MM.1S (cell line): ENCODE measurements around the gene ANXA2.
A peak's percentile ranks its signal among the peaks of the same experiment; 100 is the strongest.

ENCODE experiments used
- DNase-seq: peaks from one replicate; pipeline ENCODE4 v3.0.0-alpha.2; 2015
- H2AFZ ChIP-seq: fragments of 300-600 bp; sonication (generic); 2 replicates; pipeline ENCODE4 v1.6.0; 2016; ENCODE audit warnings: antibody characterized with exemption, low read length
- H3F3A ChIP-seq: fragments of 300-600 bp; sonication (generic); 2 replicates; pipeline ENCODE4 v1.6.1; 2016; ENCODE audit warnings: mild to moderate bottlenecking, antibody characterized with exemption, low read length, moderate library complexity, mixed read lengths; ENCODE audit not compliant: insufficient read depth
- H3K27ac ChIP-seq: fragments of 300-600 bp; sonication (generic); 2 replicates; pipeline ENCODE4 v1.5.1; 2016; ENCODE audit warnings: mild to moderate bottlenecking, low read length
- H3K27me3 ChIP-seq: fragments of 300-600 bp; sonication (generic); replicated peaks from 2 replicates; pipeline ENCODE4 v1.6.0; 2016; ENCODE audit warnings: low read length; ENCODE audit not compliant: insufficient read depth
- H3K36me3 ChIP-seq: fragments of 300-600 bp; sonication (generic); replicated peaks from 2 replicates; pipeline ENCODE4 v1.6.1; 2016; ENCODE audit warnings: mild to moderate bottlenecking, low read length, mixed read lengths; ENCODE audit not compliant: insufficient read depth
- H3K4me1 ChIP-seq: fragments of 300-600 bp; sonication (generic); 2 replicates; pipeline ENCODE4 v1.6.1; 2016; ENCODE audit warnings: low read length, mixed read lengths
- H3K4me2 ChIP-seq: fragments of 300-600 bp; sonication (generic); 2 replicates; pipeline ENCODE4 v1.6.0; 2016; ENCODE audit warnings: low read depth, low read length
- H3K4me3 ChIP-seq: fragments of 300-600 bp; sonication (generic); 2 replicates; pipeline ENCODE4 v1.5.1; 2016; ENCODE audit warnings: low read length, mixed read lengths
- H3K79me2 ChIP-seq: fragments of 300-600 bp; sonication (generic); 2 replicates; pipeline ENCODE4 v1.6.1; 2016; ENCODE audit warnings: mixed run types, low read length, mixed read lengths
- H3K9ac ChIP-seq: fragments of 300-600 bp; sonication (generic); 2 replicates; pipeline ENCODE4 v1.6.1; 2016; ENCODE audit warnings: low read length, mixed read lengths
- H3K9me2 ChIP-seq: fragments of 300-600 bp; sonication (generic); replicated peaks from 2 replicates; pipeline ENCODE4 v1.6.1; 2016; ENCODE audit warnings: mild to moderate bottlenecking, low read length, mixed read lengths; ENCODE audit not compliant: insufficient read depth
- H3K9me3 ChIP-seq: fragments of 300-600 bp; sonication (generic); replicated peaks from 2 replicates; pipeline ENCODE4 v1.6.1; 2016; ENCODE audit warnings: mild to moderate bottlenecking, low read length, mixed read lengths; ENCODE audit not compliant: insufficient read depth
- H4K20me1 ChIP-seq: fragments of 300-600 bp; sonication (generic); 2 replicates; pipeline ENCODE4 v1.6.1; 2016; ENCODE audit warnings: mild to moderate bottlenecking, low read length, moderate library complexity, mixed read lengths; ENCODE audit not compliant: insufficient read depth
- EZH2 ChIP-seq: fragments of 300-600 bp; sonication (generic); optimal IDR thresholded peaks from 2 replicates; pipeline ENCODE3; 2017; ENCODE audit warnings: low read depth, mild to moderate bottlenecking, antibody characterized with exemption, low read length, mixed read lengths
- EZH2phosphoT487 ChIP-seq: fragments of 300-600 bp; sonication (generic); IDR thresholded peaks from 2 replicates; pipeline ENCODE4 v1.6.1; 2018; ENCODE audit warnings: antibody characterized with exemption, low read length
- TF ChIP-seq, protein P1 (sequence below): fragments of 300-600 bp; sonication (generic); IDR thresholded peaks from 2 replicates; pipeline ENCODE4 v1.5.1; 2016; ENCODE audit warnings: antibody characterized with exemption, low read length, mixed read lengths

The ANXA2 gene

GRCh38 chr15:60397772-60398445, at the start of gene ANXA2:
Gene ANXA2, minus strand, starts transcription at chr15:60397986. Its CDS starts 11,911 bp downstream, at chr15:60386075.
- Histone ChIP-seq H3K27ac (peak within 1 kb of the TSS; percentile 68; the same call in 1 of the 2 replicates), H3K4me1 (peaks cover 7% of the 10 kb centered on the region), H3K36me3 (no peaks in the 10 kb centered on the region), H3K9me3 (no peaks in the 10 kb centered on the region), H3K4me2 (peak within 1 kb of the TSS; percentile 54), H2AFZ (peak within 1 kb of the TSS; percentile 67), H3F3A (peaks cover 8% of the 10 kb centered on the region; the same call in 1 of the 2 replicates), H3K79me2 (peaks cover 48% of the 10 kb centered on the region), H3K4me3 (peak within 1 kb of the TSS; percentile 90), H3K9me2 (no peaks in the 10 kb centered on the region), H3K9ac (peak within 1 kb of the TSS; percentile 85), H3K27me3 (no peaks in the 10 kb centered on the region), H4K20me1 (no peaks in the 10 kb centered on the region)
- TF ChIP-seq EZH2 = no peak
- peak; percentile 85 for DNase-seq

DNA sequence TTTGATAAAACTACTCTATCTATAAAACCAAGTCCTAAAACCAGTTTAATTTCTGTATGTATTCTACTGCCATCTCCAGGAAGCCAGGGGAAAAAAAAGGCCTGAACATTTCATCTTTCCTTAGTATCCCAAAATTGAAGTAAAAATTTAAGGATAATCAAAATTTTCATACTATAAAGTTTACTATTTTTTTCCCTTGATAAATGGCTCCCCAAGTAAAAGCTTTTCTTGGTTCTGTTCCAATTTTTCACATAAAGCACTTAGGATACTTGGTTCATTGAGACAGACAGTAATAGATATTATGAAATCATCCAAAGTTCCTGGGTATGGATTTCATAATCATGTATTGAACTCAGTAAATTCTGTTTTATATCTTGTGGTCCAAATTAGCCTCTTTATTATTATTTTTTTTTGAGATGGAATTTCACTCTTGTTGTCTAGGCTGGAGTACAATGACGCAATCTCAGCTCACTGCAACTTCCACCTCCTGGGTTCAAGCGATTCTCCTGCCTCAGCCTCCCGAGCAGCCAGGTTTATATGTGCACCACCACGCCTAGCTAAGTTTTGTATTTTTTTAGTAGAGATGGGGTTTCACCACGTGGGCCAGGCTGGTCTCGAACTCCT, 46.6 kb upstream of the ANXA2 start:
- Histone ChIP-seq H3K79me2 (no peaks in the 10 kb centered on the region), H3K9ac (no peak overlapping the region), H3K4me2 (no peak overlapping the region), H3K27me3 (no peaks in the 10 kb centered on the region), H3K9me2 (no peaks in the 10 kb centered on the region), H3F3A (no peaks in the 10 kb centered on the region), H3K4me1 (no peaks in the 10 kb centered on the region), H3K36me3 (no peaks in the 10 kb centered on the region), H4K20me1 (no peaks in the 10 kb centered on the region), H3K27ac (no peak overlapping the region), H3K9me3 (no peaks in the 10 kb centered on the region), H3K4me3 (no peak overlapping the region), H2AFZ (no peak overlapping the region)
- no peak for DNase-seq
- TF ChIP-seq, protein P1, sequence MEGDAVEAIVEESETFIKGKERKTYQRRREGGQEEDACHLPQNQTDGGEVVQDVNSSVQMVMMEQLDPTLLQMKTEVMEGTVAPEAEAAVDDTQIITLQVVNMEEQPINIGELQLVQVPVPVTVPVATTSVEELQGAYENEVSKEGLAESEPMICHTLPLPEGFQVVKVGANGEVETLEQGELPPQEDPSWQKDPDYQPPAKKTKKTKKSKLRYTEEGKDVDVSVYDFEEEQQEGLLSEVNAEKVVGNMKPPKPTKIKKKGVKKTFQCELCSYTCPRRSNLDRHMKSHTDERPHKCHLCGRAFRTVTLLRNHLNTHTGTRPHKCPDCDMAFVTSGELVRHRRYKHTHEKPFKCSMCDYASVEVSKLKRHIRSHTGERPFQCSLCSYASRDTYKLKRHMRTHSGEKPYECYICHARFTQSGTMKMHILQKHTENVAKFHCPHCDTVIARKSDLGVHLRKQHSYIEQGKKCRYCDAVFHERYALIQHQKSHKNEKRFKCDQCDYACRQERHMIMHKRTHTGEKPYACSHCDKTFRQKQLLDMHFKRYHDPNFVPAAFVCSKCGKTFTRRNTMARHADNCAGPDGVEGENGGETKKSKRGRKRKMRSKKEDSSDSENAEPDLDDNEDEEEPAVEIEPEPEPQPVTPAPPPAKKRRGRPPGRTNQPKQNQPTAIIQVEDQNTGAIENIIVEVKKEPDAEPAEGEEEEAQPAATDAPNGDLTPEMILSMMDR = peak; percentile 19; the same call in 1 of the 2 replicates
- TF ChIP-seq EZH2 = no peak

DNA sequence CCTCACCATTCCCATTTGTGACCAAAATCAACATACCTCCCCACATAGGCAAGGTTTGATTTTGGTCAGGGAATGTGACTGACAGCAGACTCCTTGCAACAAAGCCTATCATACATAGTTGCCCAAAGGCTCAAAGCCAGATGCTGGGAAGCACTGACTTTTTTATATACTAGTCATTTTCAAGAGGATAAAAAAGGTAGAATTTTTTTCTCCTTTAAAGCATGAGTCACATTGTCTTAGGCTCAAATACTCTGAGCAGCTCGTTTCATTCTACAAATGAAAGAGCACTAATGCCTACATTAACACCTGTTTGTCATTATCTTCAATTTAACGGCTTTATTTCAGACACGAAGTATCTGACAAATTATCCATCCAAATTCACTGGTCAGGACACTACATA, 45.0 kb upstream of the ANXA2 start:
- Histone ChIP-seq H2AFZ (no peak overlapping the region), H4K20me1 (no peaks in the 10 kb centered on the region), H3K9ac (no peak overlapping the region), H3K4me3 (no peak overlapping the region), H3K36me3 (no peaks in the 10 kb centered on the region), H3K9me3 (no peaks in the 10 kb centered on the region), H3K27me3 (no peaks in the 10 kb centered on the region), H3K4me1 (no peaks in the 10 kb centered on the region), H3K27ac (no peak overlapping the region), H3F3A (no peaks in the 10 kb centered on the region), H3K9me2 (no peaks in the 10 kb centered on the region), H3K4me2 (no peak overlapping the region), H3K79me2 (no peaks in the 10 kb centered on the region)
- DNase-seq = no peak
- TF ChIP-seq EZH2 = no peak
- no peak for TF ChIP-seq EZH2phosphoT487
- TF ChIP-seq, protein P1 = no peak

DNA sequence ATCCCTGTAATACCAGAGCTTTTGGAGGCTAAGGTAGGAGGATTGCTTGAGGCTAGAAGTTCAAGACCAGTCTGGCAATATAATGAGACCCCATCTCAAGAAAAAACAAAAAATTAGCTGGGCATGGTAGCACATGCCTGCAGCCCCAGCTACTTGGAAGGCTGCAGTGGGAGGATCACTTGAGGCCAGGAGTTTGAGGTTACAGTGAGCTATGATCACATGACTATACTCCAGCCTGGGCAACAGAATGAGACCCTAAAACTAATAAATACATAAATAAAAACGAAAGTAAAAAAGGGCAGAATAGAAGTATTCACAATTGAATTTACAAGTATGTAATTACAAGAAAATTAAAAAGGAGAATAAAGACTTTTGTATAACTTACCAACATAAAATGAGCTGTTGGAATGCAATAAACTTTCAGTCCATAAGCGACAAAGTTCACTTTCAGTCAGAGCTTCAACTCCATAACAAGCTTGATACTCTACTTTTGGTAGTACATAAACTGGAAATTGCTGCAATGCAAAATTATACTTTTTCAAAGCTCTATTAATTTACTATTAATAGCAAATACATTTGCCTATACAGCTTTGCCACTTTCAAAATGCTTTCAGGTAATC, 44.4 kb upstream of the ANXA2 start:
- no peak overlapping the region for H3K9ac ChIP-seq
- H3K4me1 ChIP-seq = no peaks in the 10 kb centered on the region
- no peaks in the 10 kb centered on the region for H3K36me3 ChIP-seq
- H3K9me3 ChIP-seq = no peaks in the 10 kb centered on the region
- no peaks in the 10 kb centered on the region for H3K9me2 ChIP-seq
- no peaks in the 10 kb centered on the region for H3F3A ChIP-seq
- no peak overlapping the region for H3K4me3 ChIP-seq
- no peaks in the 10 kb centered on the region for H3K79me2 ChIP-seq
- TF ChIP-seq, protein P1 = no peak
- TF ChIP-seq EZH2 (no peak), EZH2phosphoT487 (no peak)
- no peaks in the 10 kb centered on the region for H3K27me3 ChIP-seq
- no peak overlapping the region for H2AFZ ChIP-seq
- H3K4me2 ChIP-seq = no peak overlapping the region
- no peak for DNase-seq
- no peak overlapping the region for H3K27ac ChIP-seq
- no peaks in the 10 kb centered on the region for H4K20me1 ChIP-seq
